Measurements from ENCODE around the gene LRRC2. TPM values are rescaled to one million over a fixed set of nuclear protein-coding genes. Genes with fewer than 3 reads are reported as not detected.

The LRRC2 gene
- total RNA-seq, 1 donor from 2014 or later: not detected

GRCh38 chr3:46466273-46466672 lies 99.8 kb downstream of the LRRC2 start:
- TF ChIP-seq, protein P1, sequence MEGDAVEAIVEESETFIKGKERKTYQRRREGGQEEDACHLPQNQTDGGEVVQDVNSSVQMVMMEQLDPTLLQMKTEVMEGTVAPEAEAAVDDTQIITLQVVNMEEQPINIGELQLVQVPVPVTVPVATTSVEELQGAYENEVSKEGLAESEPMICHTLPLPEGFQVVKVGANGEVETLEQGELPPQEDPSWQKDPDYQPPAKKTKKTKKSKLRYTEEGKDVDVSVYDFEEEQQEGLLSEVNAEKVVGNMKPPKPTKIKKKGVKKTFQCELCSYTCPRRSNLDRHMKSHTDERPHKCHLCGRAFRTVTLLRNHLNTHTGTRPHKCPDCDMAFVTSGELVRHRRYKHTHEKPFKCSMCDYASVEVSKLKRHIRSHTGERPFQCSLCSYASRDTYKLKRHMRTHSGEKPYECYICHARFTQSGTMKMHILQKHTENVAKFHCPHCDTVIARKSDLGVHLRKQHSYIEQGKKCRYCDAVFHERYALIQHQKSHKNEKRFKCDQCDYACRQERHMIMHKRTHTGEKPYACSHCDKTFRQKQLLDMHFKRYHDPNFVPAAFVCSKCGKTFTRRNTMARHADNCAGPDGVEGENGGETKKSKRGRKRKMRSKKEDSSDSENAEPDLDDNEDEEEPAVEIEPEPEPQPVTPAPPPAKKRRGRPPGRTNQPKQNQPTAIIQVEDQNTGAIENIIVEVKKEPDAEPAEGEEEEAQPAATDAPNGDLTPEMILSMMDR (IDR thresholded peaks at IDR 0.05): no peak
- CTCF ChIA-PET: no interaction called here
- intact Hi-C loops (cut with micrococcal nuclease): no loop called here
- H3K4me1 Mint-ChIP-seq: no peaks in the 10 kb centered on the region
- H3K27ac Mint-ChIP-seq: no peak overlapping the region
- H3K9me3 Mint-ChIP-seq: peaks cover 2% of the 10 kb centered on the region
- POLR2A ChIA-PET: no interaction called here
- H3K27me3 Mint-ChIP-seq: peaks cover 35% of the 10 kb centered on the region
- H3K4me3 Mint-ChIP-seq: no peak overlapping the region
- no peak for DNase-seq
- ATAC-seq (ENCODE audit: low read depth): no peak
- H3K36me3 Mint-ChIP-seq (ENCODE audit: low read depth): no peaks in the 10 kb centered on the region

Other genes with a start within 250 kb of the LRRC2 start
- 0.16 and 0.29 TPM in 2 replicates for gene CCR2, start 212.2 kb downstream of the LRRC2 start, total RNA-seq
- gene CCR5, start 195.4 kb downstream of the LRRC2 start, total RNA-seq: 0.27 and 0.55 TPM in 2 replicates
- 1.9 TPM in 2 replicates for gene CCRL2, start 159.0 kb downstream of the LRRC2 start, total RNA-seq
- gene LTF, start 101.4 kb downstream of the LRRC2 start, total RNA-seq: 0.10 TPM in 1 of 2 replicates, not detected in the other
- not detected in 2 replicates for gene RTP3, start 68.3 kb downstream of the LRRC2 start, total RNA-seq
- gene FAM240A, start 46.2 kb upstream of the LRRC2 start, total RNA-seq: not detected in 2 replicates
- gene ALS2CL, start 127.4 kb upstream of the LRRC2 start, total RNA-seq: 1.6 and 1.8 TPM in 2 replicates
- 0.39 and 0.44 TPM in 2 replicates for gene TMIE, start 135.1 kb upstream of the LRRC2 start, total RNA-seq
- not detected in 2 replicates for gene PRSS50, start 151.6 kb upstream of the LRRC2 start, total RNA-seq

All from activated B cell treated with CpG ODN at 0.5 μM for 24 hours (primary cell).